Subcutaneous adipose tissue (tissue), 4 donors: ENCODE results near the gene SPSB1. TPM values are rescaled to one million over a fixed set of nuclear protein-coding genes. Genes with fewer than 3 reads are reported as not detected.

Experiments
- CTCF ChIP-seq: fragments of 450-650 bp; IDR thresholded peaks from one replicate; pipeline ENCODE4 v1.5.1; 2016; ENCODE audit warnings: low read depth, mild to moderate bottlenecking, control low read depth, antibody characterized with exemption, moderate library complexity
- total RNA-seq, 4 donors: library from RNA; depleted of rRNA; stranded (reverse); fragments of >200 nt; gene quantifications; one replicate each; pipeline ENCODE4 v1.1.0, GENCODE V29; 2016

The SPSB1 gene
- 10 to 100 TPM; 39.8 to 87.8 (median 53.6) TPM for total RNA-seq

- TF ChIP-seq CTCF: no peak
These were observed at the start of gene SPSB1 for GRCh38 chr1:9292361-9293240. TSS of gene SPSB1 (plus strand) at chr1:9292894. CDS start at chr1:9355892, 62,998 bp downstream.

GRCh38 chr1:9243066-9243739, 49.5 kb upstream of the SPSB1 start:
- TF ChIP-seq CTCF: no peak

GRCh38 chr1:9244501-9245229, 48.0 kb upstream of the SPSB1 start:
- TF ChIP-seq CTCF: no peak

- no peak for TF ChIP-seq CTCF
These were observed 47.5 kb upstream of the SPSB1 start for GRCh38 chr1:9245230-9245619.

GRCh38 chr1:9245661-9246060, 47.0 kb upstream of the SPSB1 start:
- TF ChIP-seq CTCF: no peak

GRCh38 chr1:9246215-9246614, 46.5 kb upstream of the SPSB1 start:
- no peak for TF ChIP-seq CTCF
